GM12878 (cell line): ENCODE data around the gene RIMBP2.

Source experiments
- CBX5 ChIP-seq: sonication (generic); IDR thresholded peaks from 2 replicates; pipeline ENCODE4 v1.6.1; 2016; ENCODE audit warnings: low read depth, moderate library complexity, mild to moderate bottlenecking, inconsistent platforms
- CREM ChIP-seq: IDR thresholded peaks from 2 replicates; pipeline ENCODE4 v1.6.1; 2014; ENCODE audit warnings: antibody characterized with exemption, low read depth
- CTCF ChIP-seq, 3 experiments: IDR thresholded peaks in 2 of 3; conservative IDR thresholded peaks in 1 of 3; 2 replicates each; pipeline ENCODE4 v1.5.1; 2011; ENCODE audit warnings: low read depth in 3 of 3, low read length in 3 of 3, mild to moderate bottlenecking in 3 of 3, control low read depth in 2 of 3, moderate library complexity in 2 of 3, inconsistent platforms in 1 of 3, mixed read lengths in 1 of 3; ENCODE audit not compliant: control insufficient read depth in 2 of 3, insufficient read depth in 1 of 3; ENCODE audit errors: extremely low read depth in 1 of 3
- HDAC2 ChIP-seq: fragments of 200-600 bp; sonication (generic); IDR thresholded peaks from 2 replicates; pipeline ENCODE4 v1.6.1; 2017
- KDM1A ChIP-seq: fragments of 200-600 bp; sonication (generic); IDR thresholded peaks from 2 replicates; pipeline ENCODE4 v1.6.1; 2016; ENCODE audit warnings: borderline replicate concordance
- MEF2A ChIP-seq: IDR thresholded peaks from 2 replicates; pipeline ENCODE4 v1.6.1; 2011; ENCODE audit warnings: low read depth, mild to moderate bottlenecking, low read length, moderate library complexity; ENCODE audit not compliant: insufficient read depth
- MYC ChIP-seq: IDR thresholded peaks from 2 replicates; pipeline ENCODE4 v1.6.1; 2011; ENCODE audit warnings: mild to moderate bottlenecking, low read length, moderate library complexity, inconsistent platforms; ENCODE audit not compliant: insufficient read depth, insufficient replicate concordance, insufficient read length, severe bottlenecking
- NFYB ChIP-seq: IDR thresholded peaks from 2 replicates; pipeline ENCODE4 v1.6.1; 2011; ENCODE audit warnings: low read depth, mild to moderate bottlenecking, low read length, improper control_type of control experiment, moderate library complexity; ENCODE audit not compliant: insufficient read depth
- POLR2AphosphoS2 ChIP-seq: IDR thresholded peaks from 2 replicates; pipeline ENCODE4 v1.6.1; 2011; ENCODE audit warnings: low read depth, mild to moderate bottlenecking, low read length, improper control_type of control experiment, moderate library complexity
- SMAD5 ChIP-seq: IDR thresholded peaks from 2 replicates; pipeline ENCODE4 v1.6.1; 2016; ENCODE audit warnings: antibody characterized with exemption, low read depth
- TAF1 ChIP-seq: IDR thresholded peaks from 2 replicates; pipeline ENCODE4 v1.6.1; 2011; ENCODE audit warnings: mild to moderate bottlenecking, low read depth, low read length, borderline replicate concordance
- TARDBP ChIP-seq: IDR thresholded peaks from 2 replicates; pipeline ENCODE4 v1.6.1; 2016; ENCODE audit warnings: borderline replicate concordance
- TCF12 ChIP-seq: IDR thresholded peaks from 2 replicates; pipeline ENCODE4 v1.6.1; 2011; ENCODE audit warnings: low read depth, mild to moderate bottlenecking, low read length
- ZNF217 ChIP-seq: fragments of 450-650 bp; IDR thresholded peaks from 2 replicates; pipeline ENCODE4 v1.6.1; 2017; ENCODE audit warnings: antibody characterized with exemption, mild to moderate bottlenecking

GRCh38 chr12:130565189-130565588 is 150.9 kb downstream of the RIMBP2 start:
- TF ChIP-seq CTCF (IDR thresholded peaks at IDR 0.05 in 2 of 3, conservative IDR thresholded peaks at IDR 0.05 in 1 of 3; ENCODE audit: control insufficient read depth in 2 of 3, extremely low read depth in 1 of 3, insufficient read depth in 1 of 3, low read depth in 3 of 3, low read length in 3 of 3), result no peak
- TF ChIP-seq TCF12, result no peak
- TF ChIP-seq MEF2A, result no peak
- TF ChIP-seq SMAD5, result no peak
- TF ChIP-seq CBX5, result no peak
- TF ChIP-seq KDM1A, result no peak
- TF ChIP-seq MYC, result no peak
- no peak for TF ChIP-seq NFYB
- TF ChIP-seq POLR2AphosphoS2, result no peak
- TF ChIP-seq CREM, result no peak
- no peak for TF ChIP-seq TARDBP
- no peak for TF ChIP-seq HDAC2
- TF ChIP-seq ZNF217, result no peak
- TF ChIP-seq TAF1, result no peak
